H1 (cell line): Measurements from ENCODE around the gene FAM13C. TPM values are rescaled to one million over a fixed set of nuclear protein-coding genes. Genes with fewer than 3 reads are reported as not detected.

ENCODE experiments used
- TAF1 ChIP-seq: IDR thresholded peaks from 2 replicates; pipeline ENCODE4 v1.6.1; 2011; ENCODE audit warnings: mild to moderate bottlenecking, low read depth, low read length
- polyA plus RNA-seq, 7 experiments: library from polyadenylated mRNA; depleted of rRNA in 3 of 7; stranded (reverse) in 5 of 7; unstranded in 2 of 7; fragments of >200 nt in 5 of 7; fragments of 200-250 nt in 2 of 7; gene quantifications; 1 replicate in 5 of 7; 2 replicates in 1 of 7; 4 replicates in 1 of 7; pipeline versions ENCODE4 v1.2.1 to v1.2.3, GENCODE V29; 2011 to 2013; ENCODE audit warnings: missing spikeins in 2 of 7, mixed read lengths in 2 of 7
- total RNA-seq: library from RNA; stranded (reverse); fragmentation: NEBNext Ultra II Directional; extraction: Animal tissue kit (Norgen Biotek cat#: 25700); gene quantifications from 2 replicates; pipeline ENCODE4 v1.2.1, GENCODE V29; 2021

The FAM13C gene
- total and polyA plus RNA-seq, 2 of the 8 experiments (the other 6 are each of a cell fraction or from before 2014, with no cell fraction given): 0.56 to 0.62 TPM

- TF ChIP-seq TAF1: no peak
- TF ChIP-seq, all 59 proteins: peak for 0
These were observed 61.1 kb downstream of the FAM13C start (continued) for GRCh38 chr10:59301067-59301754.
